Measurements from ENCODE around the gene SYDE2.

- no peak for TF ChIP-seq EZH2 (IDR thresholded peaks at IDR 0.05; ENCODE audit: borderline replicate concordance)
- TF ChIP-seq CTCF (IDR thresholded peaks at IDR 0.05; ENCODE audit: poor library complexity) = no peak
These were observed 2.9 kb upstream of the SYDE2 start for GRCh38 chr1:85203573-85204171.

Measured in hepatocyte (in vitro differentiated cells).